ENCODE data around the gene FOXP2. TPM values are rescaled to one million over a fixed set of nuclear protein-coding genes. Genes with fewer than 3 reads are reported as not detected.

FOXP2 gene
- total RNA-seq, 1 experiment from 2014 or later: not detected

- CTCF ChIA-PET: no interaction called here
Measured at GRCh38 chr7:114670676-114671075, 256.1 kb downstream of the FOXP2 start.

GRCh38 chr7:114671563-114672123, 257.0 kb downstream of the FOXP2 start:
- H3K9me3 ChIP-seq: no peaks in the 10 kb centered on the region
- intact Hi-C loops (cut with micrococcal nuclease; ENCODE audit: unreplicated experiment): no loop called here
- CTCF ChIA-PET: no interaction called here
- H3K9me3 Mint-ChIP-seq (ENCODE audit: unreplicated experiment): no peaks in the 10 kb centered on the region
- POLR2A ChIA-PET: no interaction called here
- no peak for TF ChIP-seq CTCF (IDR thresholded peaks at IDR 0.05; ENCODE audit: insufficient read depth in 1 of 2, low read depth in 1 of 2, low read length in 1 of 2, severe bottlenecking in 1 of 2, unreplicated experiment in 1 of 2)
- H3K4me3 Mint-ChIP-seq (ENCODE audit: unreplicated experiment): no peak overlapping the region
- H3K4me1 ChIP-seq: no peaks in the 10 kb centered on the region
- H3K4me3 ChIP-seq (ENCODE audit: low read depth, low read length): no peak overlapping the region
- BruUV-seq (replicated peaks): no TSS peak
- H3K27ac Mint-ChIP-seq (ENCODE audit: unreplicated experiment): no peak overlapping the region
- H3K27me3 ChIP-seq (replicated peaks; ENCODE audit: control insufficient read depth, insufficient read depth, low read length): no peaks in the 10 kb centered on the region
- no peak for DNase-seq
- H3K4me1 Mint-ChIP-seq (ENCODE audit: low read depth, unreplicated experiment): no peaks in the 10 kb centered on the region
- H3K36me3 Mint-ChIP-seq (ENCODE audit: insufficient read depth, unreplicated experiment): no peaks in the 10 kb centered on the region
- H3K27me3 Mint-ChIP-seq (ENCODE audit: insufficient read depth, unreplicated experiment): peaks cover 3% of the 10 kb centered on the region
- H3K36me3 ChIP-seq (ENCODE audit: control insufficient read depth, insufficient read depth, low read length): no peaks in the 10 kb centered on the region

More at GRCh38 chr7:114670676-114671075, 256.1 kb downstream of the FOXP2 start:
- H3K27me3 ChIP-seq (replicated peaks; ENCODE audit: control insufficient read depth, insufficient read depth, low read length): no peaks in the 10 kb centered on the region
- H3K27ac Mint-ChIP-seq (ENCODE audit: unreplicated experiment): no peak overlapping the region
- H3K36me3 ChIP-seq (ENCODE audit: control insufficient read depth, insufficient read depth, low read length): no peaks in the 10 kb centered on the region
- H3K4me1 ChIP-seq: no peaks in the 10 kb centered on the region
- BruUV-seq (replicated peaks): no TSS peak
- intact Hi-C loops (cut with micrococcal nuclease; ENCODE audit: unreplicated experiment): no loop called here
- no peaks in the 10 kb centered on the region for H3K9me3 Mint-ChIP-seq (ENCODE audit: unreplicated experiment)
- no peaks in the 10 kb centered on the region for H3K9me3 ChIP-seq
- H3K4me1 Mint-ChIP-seq (ENCODE audit: low read depth, unreplicated experiment): no peaks in the 10 kb centered on the region
- no peak for TF ChIP-seq CTCF (IDR thresholded peaks at IDR 0.05; ENCODE audit: insufficient read depth in 1 of 2, low read depth in 1 of 2, low read length in 1 of 2, severe bottlenecking in 1 of 2, unreplicated experiment in 1 of 2)
- peaks cover 3% of the 10 kb centered on the region for H3K27me3 Mint-ChIP-seq (ENCODE audit: insufficient read depth, unreplicated experiment)
- no peak overlapping the region for H3K4me3 Mint-ChIP-seq (ENCODE audit: unreplicated experiment)
- no peaks in the 10 kb centered on the region for H3K36me3 Mint-ChIP-seq (ENCODE audit: insufficient read depth, unreplicated experiment)
- POLR2A ChIA-PET: no interaction called here
- DNase-seq: no peak
- H3K4me3 ChIP-seq (ENCODE audit: low read depth, low read length): no peak overlapping the region

GRCh38 chr7:114678116-114678515, 263.5 kb downstream of the FOXP2 start:
- no peak for DNase-seq
- CTCF ChIA-PET: no interaction called here
- Mint-ChIP-seq H3K4me1 (ENCODE audit: low read depth, unreplicated experiment) (no peaks in the 10 kb centered on the region), H3K27me3 (ENCODE audit: insufficient read depth, unreplicated experiment) (peaks cover 5% of the 10 kb centered on the region), H3K27ac (ENCODE audit: unreplicated experiment) (no peak overlapping the region), H3K36me3 (ENCODE audit: insufficient read depth, unreplicated experiment) (no peaks in the 10 kb centered on the region), H3K9me3 (ENCODE audit: unreplicated experiment) (no peaks in the 10 kb centered on the region), H3K4me3 (ENCODE audit: unreplicated experiment) (no peak overlapping the region)
- Histone ChIP-seq H3K36me3 (ENCODE audit: control insufficient read depth, insufficient read depth, low read length) (no peaks in the 10 kb centered on the region), H3K9me3 (no peaks in the 10 kb centered on the region), H3K27me3 (replicated peaks; ENCODE audit: control insufficient read depth, insufficient read depth, low read length) (no peaks in the 10 kb centered on the region), H3K4me3 (ENCODE audit: low read depth, low read length) (no peak overlapping the region), H3K4me1 (no peaks in the 10 kb centered on the region)
- no peak for TF ChIP-seq CTCF (IDR thresholded peaks at IDR 0.05; ENCODE audit: insufficient read depth in 1 of 2, low read depth in 1 of 2, low read length in 1 of 2, severe bottlenecking in 1 of 2, unreplicated experiment in 1 of 2)
- intact Hi-C loops (cut with micrococcal nuclease; ENCODE audit: unreplicated experiment): no loop called here
- POLR2A ChIA-PET: no interaction called here
- no TSS peak for BruUV-seq (replicated peaks)

Data from Caco-2 (cell line).